Pancreas (tissue), 10 donors: ENCODE data around the gene ARHGEF9. TPM values are rescaled to one million over a fixed set of nuclear protein-coding genes. Genes with fewer than 3 reads are reported as not detected.

ENCODE experiments used
- ATAC-seq, 4 donors: fragments of 200-7000 bp; cut with Tn5 transposase; one replicate each; pipeline versions ENCODE4 v1.8.0 to v1.9.1; 2020; ENCODE audit warnings: mild to moderate bottlenecking in 4 of 4, moderate library complexity in 4 of 4
- DNase-seq, 6 donors: peaks; one replicate each; pipeline ENCODE4 v3.0.0-alpha.2; 2020
- FAIRE-seq: peaks from 2 replicates; lab custom pipeline; 2012; peaks lifted over from hg19 to GRCh38; lab: Jason Lieb, UNC
- H3K27ac ChIP-seq, 4 donors: fragments of 200-600 bp; sonication (generic); 1 replicate in 3 of 4; 2 replicates in 1 of 4; pipeline versions ENCODE4 v1.5.0 to v1.8.0; 2020
- H3K27me3 ChIP-seq, 4 donors: fragments of 200-600 bp; one replicate each; pipeline ENCODE4 v1.8.0; 2021
- H3K36me3 ChIP-seq, 3 donors: fragments of 200-600 bp; sonication (generic) in 1 of 3; one replicate each; pipeline versions ENCODE4 v1.5.0 to v1.8.0; 2020 to 2021
- H3K4me1 ChIP-seq, 3 donors: fragments of 200-600 bp; one replicate each; pipeline ENCODE4 v1.8.0; 2021
- H3K4me3 ChIP-seq, 4 donors: fragments of 200-600 bp; sonication (generic) in 2 of 4; one replicate each; pipeline versions ENCODE4 v1.5.0 to v1.8.0; 2020 to 2021
- H3K9me3 ChIP-seq, 4 donors: fragments of 200-600 bp; one replicate each; pipeline ENCODE4 v1.8.0; 2021
- CTCF ChIP-seq, 4 donors: fragments of 200-600 bp; sonication (generic) in 3 of 4; IDR thresholded peaks; one replicate each; pipeline versions ENCODE4 v1.5.0 to v1.8.0; 2021; ENCODE audit warnings: antibody characterized with exemption in 4 of 4
- WGBS, 2 donors: extraction: QIAGEN DNeasy Blood & Tissue Kit; methylation state at CpG; one replicate each; pipeline ENCODE4 v1.1.7; 2013; 5-methylcytosine and 5-hydroxymethylcytosine counted together
- intact Hi-C, 3 donors: fragments of 100-400 bp; cut with DNase I; formaldehyde crosslinking; loops; one replicate each; pipeline versions ENCODE4 v1.11.1 to v1.14.2; 2022
- polyA plus RNA-seq, 2 donors: library from polyadenylated mRNA; stranded (reverse); fragments of 200-250 nt; gene quantifications; one replicate each; pipeline ENCODE4 v1.2.3, GENCODE V29; 2013
- total RNA-seq, 6 donors: library from RNA; stranded (reverse); fragmentation: NEBNext Ultra II Directional in 4 of 6; extraction: Animal tissue kit (Norgen Biotek cat#: 25700) in 4 of 6; gene quantifications; one replicate each; pipeline versions ENCODE4 v1.2.1 to v1.2.4, GENCODE V29; 2021 to 2023
- donor health status: healthy with polysubstance abuse.
- donor health status: DM: no; HTN: no; CAD: no; lungs with moderate emphysema.
- donor health status: DM: no; HTN: no; CAD: no.
- donor health status: control.
- donor health status: control.
- donor health status: Bipolar disorder and iron deficiency.
- donor health status: DM: yes; HTN: yes; CAD: no.
- donor health status: DM: no; HTN: no; CAD: no.
- donor health status: DM: no; HTN: no; CAD: no.
- donor health status: DM: yes; HTN: yes; CAD: no.

ARHGEF9 gene
- total and polyA plus RNA-seq, 8 donors: 5.8 to 18.3 (median 10.0) TPM

- Histone ChIP-seq H3K4me1 (no peaks in the 10 kb centered on the region), H3K36me3 (no peaks in the 10 kb centered on the region), H3K9me3 (no peaks in the 10 kb centered on the region), H3K27me3 (no peaks in the 10 kb centered on the region), H3K4me3 (no peak overlapping the region), H3K27ac (no peak overlapping the region)
- ATAC-seq (no peak), DNase-seq (no peak), FAIRE-seq (peak; percentile 39)
- intact Hi-C loops: no loop called here
- TF ChIP-seq CTCF (IDR thresholded peaks at IDR 0.05): no peak
- 80 to 86% methylated on average over 6 of the region's 6 CpGs for WGBS, 2 donors
Measured at GRCh38 chrX:63782515-63782914, 2.5 kb downstream of the ARHGEF9 start.

DNA sequence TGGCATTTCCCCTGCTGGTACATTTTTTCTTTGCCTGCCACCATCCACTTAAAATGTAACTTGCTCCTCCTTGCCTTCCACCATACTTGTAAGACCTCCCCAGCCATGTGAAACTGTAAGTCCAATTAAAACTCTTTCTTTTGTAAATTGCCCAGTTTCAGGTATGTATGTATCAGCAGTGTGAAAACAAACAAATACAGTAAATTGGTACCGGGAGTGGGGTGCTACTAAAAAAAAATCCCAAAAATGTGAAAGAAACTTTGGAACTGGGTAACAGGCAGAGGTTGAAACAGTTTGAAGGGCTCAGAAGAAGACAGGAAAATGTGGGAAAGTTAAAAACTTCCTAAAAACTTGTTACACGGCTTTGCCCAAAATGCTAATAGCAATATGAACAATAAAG is 16.3 kb downstream of the ARHGEF9 start:
- intact Hi-C loops: no loop called here
- DNase-seq (no peak), FAIRE-seq (no peak), ATAC-seq (no peak)
- Histone ChIP-seq H3K4me1 (no peaks in the 10 kb centered on the region), H3K36me3 (no peaks in the 10 kb centered on the region), H3K4me3 (no peak overlapping the region), H3K27me3 (peaks cover 0 to 4% (median 0%) of the 10 kb centered on the region in 4 donors), H3K27ac (no peak overlapping the region), H3K9me3 (no peaks in the 10 kb centered on the region)
- no peak for TF ChIP-seq CTCF (IDR thresholded peaks at IDR 0.05)
- WGBS, 2 donors: 81 to 99% methylated on average over 2 of the region's 2 CpGs

DNA sequence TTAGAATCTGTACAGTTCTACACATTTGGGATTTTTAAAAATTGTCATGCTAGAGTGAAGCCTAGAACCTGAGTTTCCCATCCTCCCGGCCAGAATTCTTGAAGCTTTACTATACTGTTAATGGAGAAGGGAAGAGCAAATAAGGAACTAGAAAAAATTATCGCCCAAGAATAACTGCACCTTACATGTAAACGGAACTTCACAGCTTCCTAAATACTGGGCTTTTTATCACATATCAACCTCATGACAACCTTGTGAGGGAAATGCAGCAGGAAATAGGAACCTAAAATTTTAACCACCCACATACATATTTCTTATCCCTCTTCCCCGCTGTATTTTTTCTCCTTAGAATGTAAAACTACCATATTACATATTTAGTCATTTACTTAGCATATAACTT is 19.3 kb downstream of the ARHGEF9 start:
- H3K4me3 ChIP-seq: no peak overlapping the region
- no peaks in the 10 kb centered on the region for H3K36me3 ChIP-seq
- intact Hi-C loops: no loop called here
- peaks cover 0 to 4% (median 2%) of the 10 kb centered on the region in 4 donors for H3K27me3 ChIP-seq
- FAIRE-seq (no peak), DNase-seq (no peak), ATAC-seq (no peak)
- no peaks in the 10 kb centered on the region for H3K9me3 ChIP-seq
- no peak overlapping the region for H3K27ac ChIP-seq
- no peak for TF ChIP-seq CTCF (IDR thresholded peaks at IDR 0.05)
- no peaks in the 10 kb centered on the region for H3K4me1 ChIP-seq
- 78 to 84% methylated on average over 4 of the region's 4 CpGs for WGBS, 2 donors

DNA sequence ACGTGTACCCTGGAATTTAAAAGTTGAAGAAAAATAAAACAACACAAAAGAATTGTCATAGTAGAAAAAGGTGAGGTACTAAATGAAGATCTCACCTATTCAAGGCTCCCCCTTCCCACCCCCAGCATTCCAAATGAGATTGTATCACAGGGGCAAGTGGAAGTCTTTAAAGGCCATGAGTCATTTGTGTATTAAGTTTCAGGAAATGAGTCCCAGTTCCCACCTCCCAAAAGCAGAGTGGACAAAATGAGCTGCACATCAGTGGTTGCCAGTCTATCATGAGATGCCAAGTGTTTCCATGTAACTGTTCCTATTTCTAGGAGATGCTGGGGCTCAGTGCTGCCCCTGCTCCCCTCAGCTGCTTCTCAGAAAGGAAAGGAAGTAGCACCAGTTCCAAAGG is 20.1 kb downstream of the ARHGEF9 start:
- Histone ChIP-seq H3K27ac (no peak overlapping the region), H3K4me1 (no peaks in the 10 kb centered on the region), H3K36me3 (no peaks in the 10 kb centered on the region), H3K4me3 (no peak overlapping the region), H3K27me3 (peaks cover 0 to 4% (median 2%) of the 10 kb centered on the region in 4 donors), H3K9me3 (no peaks in the 10 kb centered on the region)
- intact Hi-C loops: no loop called here
- ATAC-seq (no peak), DNase-seq (no peak), FAIRE-seq (no peak)
- TF ChIP-seq CTCF (IDR thresholded peaks at IDR 0.05): no peak
- WGBS, 2 donors: 49 to 81% methylated on average over 1 of the region's 1 CpG

GRCh38 chrX:63761639-63762038 is 23.4 kb downstream of the ARHGEF9 start:
- WGBS, 2 donors: 50 to 68% methylated on average over 1 of the region's 1 CpG
- FAIRE-seq: no peak

More at GRCh38 chrX:63761639-63762038, 23.4 kb downstream of the ARHGEF9 start:
- no peak for TF ChIP-seq CTCF (IDR thresholded peaks at IDR 0.05)
- Histone ChIP-seq H3K36me3 (no peaks in the 10 kb centered on the region), H3K27ac (no peak overlapping the region), H3K9me3 (no peaks in the 10 kb centered on the region), H3K27me3 (peaks cover 0 to 3% (median 0%) of the 10 kb centered on the region in 4 donors), H3K4me1 (no peaks in the 10 kb centered on the region), H3K4me3 (no peak overlapping the region)
- intact Hi-C loops: no loop called here
- DNase-seq (no peak), ATAC-seq (peak in 3 of 4 donors; percentile 41 to 60 (median 42))
